HG03039 (cell line): ENCODE results near the gene DUS2.

ENCODE experiments used
- ATAC-seq: cut with Tn5 transposase; IDR thresholded peaks from one replicate; pipeline ENCODE4 v1.9.1; 2021; ENCODE audit warnings: mild to moderate bottlenecking, moderate library complexity; ENCODE audit not compliant: unreplicated experiment

Gene DUS2

DNA sequence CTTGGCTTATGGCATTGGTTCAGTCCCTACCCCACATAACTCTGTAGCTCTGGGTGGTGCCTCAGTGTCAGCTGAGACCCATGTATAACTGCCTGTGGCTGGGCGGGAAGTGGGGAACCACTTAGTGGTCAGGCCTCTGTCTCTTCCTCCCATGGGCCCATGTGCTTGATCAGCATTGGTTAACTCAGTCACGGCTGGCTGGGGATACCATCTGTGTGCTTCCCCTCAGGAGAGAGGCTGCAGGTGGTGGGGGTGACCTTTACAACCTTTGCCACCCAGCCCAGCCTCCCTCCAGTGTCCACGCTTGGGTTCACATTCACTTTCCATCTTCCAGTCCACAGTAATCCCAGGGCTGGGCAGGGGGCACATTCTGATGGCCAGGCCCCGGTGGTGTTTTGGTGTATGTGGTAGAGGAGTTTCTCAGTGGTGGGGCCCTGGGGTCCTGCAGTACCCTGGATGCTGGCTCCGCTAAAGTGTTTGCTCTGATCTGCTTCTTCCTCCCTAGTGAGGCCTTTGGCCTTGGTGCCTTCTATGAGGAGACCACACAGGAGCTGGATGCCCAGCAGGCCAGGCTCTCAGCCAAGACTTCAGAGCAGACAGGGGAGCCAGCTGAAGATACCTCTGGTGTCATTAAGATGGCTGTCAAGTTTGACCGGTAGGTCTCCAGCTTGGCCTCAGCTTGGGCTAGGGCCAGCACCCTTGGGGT lies 51.9 kb downstream of the DUS2 start:
- ATAC-seq, result no peak

DNA sequence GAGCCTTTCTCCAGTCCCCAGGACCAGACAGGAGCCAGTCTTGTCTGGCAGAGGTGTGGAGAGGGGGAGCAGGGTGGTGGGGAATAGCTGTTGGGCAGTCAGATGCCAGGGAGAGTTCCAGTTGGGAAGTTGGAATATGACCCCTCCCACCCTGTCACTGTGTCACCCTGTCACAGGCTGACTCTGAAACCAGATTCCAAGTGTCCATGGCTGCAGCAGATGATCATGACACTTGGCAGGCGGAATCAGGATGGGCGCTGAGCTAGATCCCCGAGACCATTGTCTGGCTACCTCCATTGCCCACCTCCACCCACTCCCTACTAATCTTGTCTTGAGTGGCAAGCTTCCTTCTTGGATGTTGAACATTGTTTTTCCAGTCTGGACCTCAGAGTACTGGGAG lies 52.9 kb downstream of the DUS2 start:
- ATAC-seq, result no peak

DNA sequence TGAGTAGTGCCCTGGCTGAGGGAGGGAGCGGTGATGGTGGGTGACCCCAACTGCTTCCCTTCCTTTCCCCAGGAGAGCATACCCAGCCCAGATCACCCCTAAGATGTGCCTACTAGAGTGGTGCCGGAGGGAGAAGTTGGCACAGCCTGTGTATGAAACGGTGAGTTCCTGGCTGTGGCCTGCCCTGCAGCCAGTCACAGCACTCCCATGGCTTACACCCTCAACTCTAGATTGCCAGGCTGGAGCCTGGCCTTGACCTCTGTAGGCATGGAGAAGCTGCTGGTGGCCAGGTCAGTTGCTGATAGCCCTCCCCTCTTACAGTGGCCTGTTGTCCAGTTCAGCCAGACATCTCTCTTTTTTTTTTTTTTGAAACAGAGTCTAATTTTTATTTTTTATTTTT lies 53.5 kb downstream of the DUS2 start:
- ATAC-seq, result no peak

DNA sequence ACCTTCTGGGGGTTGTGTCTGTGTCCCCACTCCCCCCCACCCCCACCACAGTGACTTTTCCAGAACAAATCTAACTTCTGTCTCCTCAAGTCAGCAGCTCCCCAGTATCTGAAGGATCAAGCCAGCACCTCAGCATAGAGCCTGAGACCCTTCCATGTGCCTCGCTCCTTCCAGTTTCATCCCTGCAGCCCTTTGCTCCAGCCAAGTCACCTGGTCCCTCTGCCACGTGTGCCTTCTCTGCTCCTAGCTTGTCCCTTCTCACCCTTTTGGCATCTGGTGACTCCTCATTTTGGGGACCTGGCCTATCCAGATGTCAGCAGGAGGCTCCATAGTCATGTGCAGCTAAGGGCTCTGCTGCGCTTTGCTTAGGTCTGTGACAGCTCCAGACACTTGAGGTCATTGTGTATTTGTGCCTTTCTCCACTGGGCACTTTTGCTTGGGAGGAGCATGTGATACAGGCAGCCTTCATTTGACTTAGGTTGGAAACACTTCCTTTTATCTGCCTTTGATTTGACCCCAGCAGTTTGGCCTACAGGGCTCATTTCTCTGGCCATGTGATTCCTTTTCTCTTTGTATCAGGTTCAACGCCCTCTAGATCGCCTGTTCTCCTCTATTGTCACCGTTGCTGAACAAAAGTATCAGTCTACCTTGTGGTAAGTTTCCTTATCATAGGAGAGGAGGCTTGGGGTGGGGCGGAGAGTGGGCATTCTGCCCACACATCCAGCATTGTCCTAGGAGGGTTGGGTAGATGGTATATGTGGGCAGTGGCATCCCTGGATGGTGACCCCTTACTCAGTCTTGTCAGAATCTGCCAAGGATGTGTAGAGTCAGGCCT lies 55.0 kb downstream of the DUS2 start:
- no peak for ATAC-seq

DNA sequence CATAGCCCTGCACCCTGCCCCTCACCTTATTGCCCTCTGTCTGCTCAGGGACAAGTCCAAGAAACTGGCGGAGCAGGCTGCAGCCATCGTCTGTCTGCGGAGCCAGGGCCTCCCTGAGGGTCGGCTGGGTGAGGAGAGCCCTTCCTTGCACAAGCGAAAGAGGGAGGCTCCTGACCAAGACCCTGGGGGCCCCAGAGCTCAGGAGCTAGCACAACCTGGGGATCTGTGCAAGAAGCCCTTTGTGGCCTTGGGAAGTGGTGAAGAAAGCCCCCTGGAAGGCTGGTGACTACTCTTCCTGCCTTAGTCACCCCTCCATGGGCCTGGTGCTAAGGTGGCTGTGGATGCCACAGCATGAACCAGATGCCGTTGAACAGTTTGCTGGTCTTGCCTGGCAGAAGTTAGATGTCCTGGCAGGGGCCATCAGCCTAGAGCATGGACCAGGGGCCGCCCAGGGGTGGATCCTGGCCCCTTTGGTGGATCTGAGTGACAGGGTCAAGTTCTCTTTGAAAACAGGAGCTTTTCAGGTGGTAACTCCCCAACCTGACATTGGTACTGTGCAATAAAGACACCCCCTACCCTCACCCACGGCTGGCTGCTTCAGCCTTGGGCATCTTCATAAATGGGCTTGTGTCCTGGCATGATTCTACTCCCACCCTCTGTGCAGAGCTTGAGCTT lies 55.8 kb downstream of the DUS2 start:
- no peak for ATAC-seq

DNA sequence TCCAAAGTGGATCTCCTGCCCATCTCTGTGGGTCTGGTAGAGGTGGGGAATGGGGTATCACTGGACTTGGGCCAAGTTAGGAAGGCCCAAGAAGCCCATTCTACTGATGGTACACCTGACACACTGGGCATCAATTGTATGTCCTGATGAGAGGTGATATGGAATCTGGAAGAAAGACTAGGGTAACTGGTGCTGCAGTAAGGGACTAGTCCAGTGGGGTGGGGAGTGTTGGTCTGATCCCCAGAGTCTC lies 56.2 kb downstream of the DUS2 start:
- ATAC-seq, result no peak

DNA sequence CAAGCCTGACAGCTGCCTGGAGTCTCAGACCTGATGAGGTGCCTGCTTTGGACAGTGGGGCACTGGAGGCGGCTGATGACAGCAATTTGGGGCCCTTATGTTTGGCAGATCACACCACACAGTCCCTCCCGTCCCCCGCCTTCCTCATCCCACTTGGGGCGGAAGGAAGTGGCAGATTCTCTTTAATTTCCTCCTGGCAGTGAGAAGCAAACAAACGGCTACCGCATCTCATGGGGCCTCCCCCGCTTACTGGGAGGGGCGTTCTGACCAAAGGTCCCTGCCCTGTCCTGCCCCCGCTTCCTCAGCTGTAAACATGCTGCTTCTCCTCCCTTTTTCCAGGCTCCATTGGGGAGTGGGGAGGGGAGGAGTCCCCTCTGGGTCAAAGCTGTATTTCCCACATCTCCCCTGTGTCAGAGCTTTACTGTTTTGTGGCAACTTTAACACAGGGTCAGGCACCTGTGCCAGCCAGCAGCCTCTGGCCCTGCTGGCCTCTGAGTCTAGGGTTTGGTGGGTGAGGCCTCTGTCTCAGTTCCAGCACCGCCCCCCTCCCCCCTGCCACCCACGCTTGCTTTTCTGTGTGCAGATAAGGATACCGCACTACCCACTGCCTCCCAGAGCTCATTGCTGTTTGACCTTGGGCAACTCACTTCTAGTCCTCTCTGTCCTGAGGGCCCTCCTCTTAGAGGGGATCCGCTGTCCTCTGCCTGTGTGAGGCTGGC lies 56.7 kb downstream of the DUS2 start:
- no peak for ATAC-seq

DNA sequence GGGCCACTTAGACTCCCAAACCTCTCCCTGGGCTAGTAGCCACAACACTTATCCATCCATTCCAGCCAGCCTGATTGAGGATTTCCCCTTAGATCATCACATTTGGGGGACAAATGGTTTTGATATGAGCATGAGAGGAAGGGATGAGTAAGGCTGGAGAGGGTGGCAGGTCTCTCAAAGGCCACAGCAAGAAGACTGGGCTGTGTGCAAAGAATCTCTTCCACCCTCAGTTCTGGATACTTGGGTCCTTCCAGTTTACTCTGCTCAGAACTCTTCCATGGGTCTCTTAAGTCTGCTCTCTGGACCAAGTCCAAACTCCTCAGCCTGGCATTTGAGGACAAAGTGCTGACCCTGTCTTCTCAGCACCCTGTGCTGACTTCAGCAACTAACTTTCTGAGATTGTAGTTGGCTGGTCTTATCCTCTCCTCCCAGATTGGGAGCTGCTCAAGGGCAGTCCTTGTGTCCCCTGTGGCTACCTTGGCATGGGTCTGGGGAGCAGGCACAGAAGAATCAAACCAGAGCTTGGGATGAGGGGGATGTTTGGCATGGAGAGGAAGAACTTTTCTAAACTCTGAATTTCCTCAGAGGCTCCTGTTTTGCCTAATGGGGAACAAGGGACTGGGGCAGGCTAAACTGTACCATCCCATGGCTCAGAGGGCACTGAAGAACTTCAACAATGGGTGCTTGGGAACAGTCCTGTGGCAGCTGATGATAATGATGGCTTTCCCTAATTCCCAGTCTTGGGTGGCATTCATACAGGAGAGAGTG lies 59.0 kb downstream of the DUS2 start:
- ATAC-seq, result no peak

DNA sequence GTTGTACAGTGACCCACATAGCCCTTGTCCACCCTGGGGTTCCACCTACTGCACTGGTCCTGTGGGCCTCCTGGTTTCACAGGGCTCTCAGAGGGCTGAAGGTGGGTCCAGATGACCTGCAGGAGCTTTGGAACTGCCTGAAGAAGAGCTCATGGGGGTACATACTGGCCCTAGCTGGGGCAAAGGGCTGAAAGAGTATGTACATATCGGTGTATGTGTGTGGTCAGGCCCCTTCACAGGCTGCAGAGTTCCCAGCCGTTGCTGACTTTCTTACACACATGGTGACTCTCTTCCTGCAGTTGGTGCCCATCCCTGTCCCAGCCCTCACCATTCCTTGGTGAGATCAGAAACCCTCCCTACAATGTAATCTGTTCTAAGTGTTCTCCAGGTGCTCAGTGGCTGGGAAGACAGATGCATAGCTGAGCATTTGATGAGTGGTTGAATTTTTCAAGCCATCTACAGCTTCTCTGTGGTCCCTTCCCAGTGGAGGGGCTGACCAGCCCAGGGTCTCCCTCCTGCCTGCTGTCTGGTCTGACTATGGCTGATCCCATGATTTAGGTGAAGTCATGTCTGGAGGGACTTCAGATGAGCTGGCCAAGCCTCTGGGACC lies 59.6 kb downstream of the DUS2 start:
- no peak for ATAC-seq

DNA sequence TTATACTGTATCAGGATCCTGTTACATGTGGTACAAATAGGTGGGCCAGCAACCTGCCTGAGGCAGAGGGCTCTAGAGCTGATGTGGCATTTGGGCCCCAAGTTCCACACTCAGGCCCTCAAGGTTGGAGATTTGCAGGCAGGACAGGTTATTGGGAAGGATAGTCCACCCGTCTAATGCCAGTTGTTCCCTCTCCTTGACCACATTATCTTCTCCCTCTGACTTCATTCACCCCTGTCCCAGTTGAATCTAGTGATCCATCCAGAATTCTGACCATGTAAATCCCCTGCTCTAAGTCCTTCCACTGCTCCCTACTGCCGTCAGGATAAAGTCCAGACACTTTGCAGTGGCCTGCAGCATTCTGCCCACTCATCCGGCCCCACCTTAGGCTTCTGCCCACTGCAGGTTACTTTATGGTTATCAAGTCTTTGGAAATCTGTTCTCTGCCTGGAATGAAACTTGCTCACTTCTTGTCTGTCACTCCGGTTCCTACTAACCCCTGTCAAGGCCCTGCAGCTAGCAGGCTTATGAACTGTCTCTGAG lies 60.2 kb downstream of the DUS2 start:
- no peak for ATAC-seq

DNA sequence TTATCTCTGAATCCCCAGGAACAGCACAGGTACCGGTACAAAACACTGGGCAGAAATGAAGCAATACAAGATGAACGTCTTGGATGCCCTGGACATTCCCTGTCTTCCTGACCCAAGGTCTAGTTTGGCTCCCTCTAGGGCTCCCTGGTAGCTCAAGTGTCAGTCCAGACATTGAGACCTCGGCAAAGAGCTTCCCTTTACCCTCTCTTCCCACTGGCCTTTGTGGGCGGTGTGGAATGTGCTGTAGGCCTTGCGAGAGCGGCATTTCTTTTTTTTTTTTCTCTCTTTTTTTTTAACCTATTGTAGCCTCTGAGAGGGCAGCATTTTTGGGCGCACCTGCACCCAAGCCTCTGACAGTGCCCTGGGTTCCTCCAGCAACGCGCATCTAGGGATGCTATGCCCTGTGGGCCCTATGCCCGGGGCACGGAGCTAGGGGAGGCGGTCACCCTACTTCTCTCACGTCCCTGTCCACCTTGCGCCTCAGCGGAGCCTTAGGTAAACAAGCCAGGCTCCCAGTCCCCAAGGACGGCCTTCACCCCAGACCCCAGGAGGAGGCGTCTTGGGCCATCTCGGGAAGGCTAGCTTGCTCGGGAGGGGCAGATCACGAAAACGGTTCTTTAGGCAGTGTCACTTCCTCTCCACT lies 60.9 kb downstream of the DUS2 start:
- no peak for ATAC-seq

DNA sequence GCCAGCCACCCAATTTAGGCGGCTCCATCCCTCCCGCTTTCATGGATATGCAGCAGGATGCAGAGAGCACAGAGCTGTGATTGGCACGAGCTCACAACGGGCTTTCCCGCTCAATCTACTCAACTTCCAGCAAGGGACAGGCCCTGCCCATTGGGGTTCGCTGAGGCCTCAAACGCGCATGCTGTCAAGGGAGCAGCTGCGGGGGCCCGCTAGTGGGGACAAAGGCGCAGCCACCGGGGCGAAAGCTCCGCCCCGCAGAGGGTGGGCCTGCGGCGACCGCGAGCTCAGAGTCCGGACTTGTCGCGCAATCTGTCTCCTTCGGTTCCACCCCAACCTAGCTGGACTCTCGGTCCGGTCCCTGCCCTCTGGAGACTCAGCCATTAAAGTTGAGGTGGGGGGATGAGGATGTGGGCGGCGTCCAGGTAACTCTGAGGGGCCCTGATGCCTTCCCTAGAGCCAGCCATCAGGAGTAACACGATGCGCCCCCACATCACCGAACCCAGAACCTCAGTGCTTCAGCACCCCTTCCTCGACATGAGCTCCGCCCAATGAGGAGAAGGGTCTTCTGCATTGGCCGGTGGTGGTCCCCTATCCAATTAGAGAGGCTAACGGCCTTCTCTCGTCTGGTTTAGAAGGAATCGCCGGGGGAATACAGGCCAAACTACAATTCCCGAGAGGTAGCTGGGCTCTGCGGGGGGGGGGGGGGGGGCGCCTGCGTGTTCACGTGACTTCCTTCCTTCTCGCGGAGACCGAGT lies 61.6 kb downstream of the DUS2 start:
- peak; percentile 50 for ATAC-seq

DNA sequence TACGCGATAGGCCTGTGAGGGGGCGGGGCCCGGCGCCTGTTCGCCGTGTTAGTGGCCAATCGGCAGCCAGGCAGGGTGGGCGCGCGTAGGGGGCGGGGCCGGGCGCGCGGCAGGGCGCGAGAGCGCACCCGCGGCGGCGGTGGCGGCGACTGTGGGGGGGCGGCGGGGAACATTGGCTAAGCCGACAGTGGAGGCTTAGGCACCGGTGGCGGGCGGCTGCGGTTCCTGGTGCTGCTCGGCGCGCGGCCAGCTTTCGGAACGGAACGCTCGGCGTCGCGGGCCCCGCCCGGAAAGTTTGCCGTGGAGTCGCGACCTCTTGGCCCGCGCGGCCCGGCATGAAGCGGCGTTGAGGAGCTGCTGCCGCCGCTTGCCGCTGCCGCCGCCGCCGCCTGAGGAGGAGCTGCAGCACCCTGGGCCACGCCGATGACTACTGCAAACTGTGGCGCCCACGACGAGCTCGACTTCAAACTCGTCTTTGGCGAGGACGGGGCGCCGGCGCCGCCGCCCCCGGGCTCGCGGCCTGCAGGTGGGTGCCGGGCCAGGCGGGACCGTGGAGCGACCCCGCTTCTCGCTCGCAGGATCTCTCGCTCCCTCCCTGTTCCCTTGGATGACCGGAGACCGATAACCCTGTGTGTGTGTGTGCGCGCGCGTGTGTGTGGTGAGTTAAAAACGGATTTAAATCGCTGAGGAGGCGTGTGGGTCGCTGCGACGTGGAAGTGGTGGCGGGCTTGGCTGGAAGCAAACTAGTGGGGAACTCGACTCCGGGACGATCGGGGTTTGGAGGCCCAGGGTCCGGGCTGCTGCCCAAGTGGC lies 62.4 kb downstream of the DUS2 start, which contains the start of gene NFATC3:
NFATC3 (plus strand) TSS at position 112 of the 813 bp plus-strand sequence; CDS start at position 424, 312 bp downstream.
- ATAC-seq, result peak; percentile 57

DNA sequence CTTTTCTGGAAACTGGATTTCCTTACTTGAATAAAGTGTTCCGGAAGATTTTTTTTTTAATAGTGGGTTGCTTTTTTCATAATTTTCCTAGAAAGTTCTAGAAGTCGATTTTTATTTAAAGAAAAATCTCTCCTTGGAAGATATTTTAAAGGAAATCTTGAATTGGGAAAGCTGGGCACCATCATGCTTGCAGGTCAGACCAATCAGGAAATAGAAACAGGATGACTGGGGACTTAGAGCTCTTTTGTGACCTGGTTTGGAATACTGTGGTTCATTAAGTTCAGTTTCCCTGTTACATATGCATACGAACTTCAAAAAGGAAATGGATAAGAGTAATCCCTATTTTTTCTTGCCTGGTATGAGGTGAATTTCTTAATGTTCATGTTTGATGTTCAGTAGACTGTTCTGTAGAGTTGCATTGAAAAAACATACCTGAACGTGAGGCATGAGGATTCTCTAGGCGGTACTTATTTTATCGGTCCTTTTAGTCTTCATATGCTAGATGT lies 63.3 kb downstream of the DUS2 start:
- ATAC-seq, result no peak

DNA sequence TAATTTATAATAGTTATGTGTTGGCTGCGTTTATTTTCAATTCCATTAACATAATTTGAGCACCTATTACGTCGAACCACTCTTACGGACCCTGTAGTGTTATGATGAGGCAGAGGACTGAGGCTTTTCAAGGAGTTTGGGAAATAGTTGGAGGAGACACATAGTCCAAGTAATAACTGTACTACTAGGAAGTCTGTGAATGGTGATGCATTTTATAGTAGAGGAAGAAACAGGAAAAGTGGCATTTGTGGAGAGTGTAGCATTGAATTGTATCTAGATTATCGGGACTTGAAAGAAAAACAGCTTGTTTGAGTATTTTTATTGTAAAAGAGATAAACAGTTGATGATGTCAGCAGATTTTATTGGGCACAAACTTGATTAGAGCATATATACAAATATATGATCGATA lies 63.8 kb downstream of the DUS2 start:
- ATAC-seq, result no peak

DNA sequence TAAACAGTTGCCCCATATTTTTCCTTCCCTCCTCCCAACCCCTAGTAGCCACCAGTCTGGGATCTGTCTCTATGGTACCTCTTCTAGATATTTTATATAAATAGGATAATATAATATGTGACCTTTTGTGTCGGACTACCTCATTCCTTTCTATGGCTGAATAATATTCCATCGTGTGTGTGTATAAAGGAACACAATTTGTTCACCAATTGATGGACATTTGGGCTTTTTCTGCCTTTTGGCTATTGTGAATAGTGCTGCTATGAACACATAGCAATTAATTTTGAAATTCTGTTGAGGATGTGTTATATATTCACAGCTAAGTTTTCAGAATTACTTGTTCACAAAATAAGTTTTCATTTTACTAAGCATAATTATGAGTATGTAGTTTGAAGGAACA lies 64.6 kb downstream of the DUS2 start:
- ATAC-seq, result no peak

DNA sequence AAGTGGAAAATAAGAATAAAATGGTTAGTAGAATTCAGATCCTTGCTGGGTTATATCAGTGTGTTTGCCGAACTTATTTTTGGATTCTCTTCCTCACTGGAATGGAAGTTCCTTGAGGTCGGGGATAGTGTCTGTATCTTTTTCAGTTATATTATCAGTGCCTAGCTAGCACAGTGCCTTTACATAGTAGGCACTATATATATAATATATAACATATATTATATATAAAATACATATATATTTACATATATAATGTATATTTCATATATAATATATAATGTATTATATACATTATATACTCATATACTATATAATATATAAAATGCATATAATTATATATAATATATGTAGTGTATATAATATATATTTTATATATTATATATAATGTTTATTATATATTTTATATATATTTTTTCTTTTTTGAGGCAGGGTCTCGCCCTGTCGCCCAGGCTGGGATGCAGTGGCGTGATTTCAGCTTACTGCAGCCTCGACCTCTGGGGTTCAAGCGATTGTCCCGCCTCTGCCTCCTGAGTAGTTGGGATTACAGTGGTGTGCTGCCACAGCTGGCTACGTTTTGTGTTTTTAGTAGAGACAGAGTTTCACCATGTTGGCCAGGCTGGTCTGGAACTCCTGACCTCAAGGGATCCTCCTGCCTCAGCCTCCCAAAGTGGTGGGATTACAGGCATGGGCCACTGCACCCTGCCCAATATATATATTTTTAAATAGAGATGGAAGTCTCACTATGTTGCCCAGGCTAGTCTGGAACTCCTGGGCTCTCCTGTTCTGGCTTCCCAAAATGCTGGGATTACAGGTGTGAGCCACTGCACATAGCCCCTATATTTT lies 65.3 kb downstream of the DUS2 start:
- ATAC-seq, result no peak
